PC-9 (cell line): ENCODE measurements around the gene SNAPC4.

Experiments
- EZH2 ChIP-seq: fragments of 200-600 bp; sonication (generic); IDR thresholded peaks from 2 replicates; pipeline ENCODE4 v1.8.0; 2017; ENCODE audit warnings: antibody characterized with exemption, low read depth
- TF ChIP-seq, protein P1 (sequence below): fragments of 200-600 bp; sonication (generic); conservative IDR thresholded peaks from 2 replicates; pipeline ENCODE4 v1.6.1; 2017; ENCODE audit warnings: mixed run types, antibody characterized with exemption, mild to moderate bottlenecking, moderate library complexity

DNA sequence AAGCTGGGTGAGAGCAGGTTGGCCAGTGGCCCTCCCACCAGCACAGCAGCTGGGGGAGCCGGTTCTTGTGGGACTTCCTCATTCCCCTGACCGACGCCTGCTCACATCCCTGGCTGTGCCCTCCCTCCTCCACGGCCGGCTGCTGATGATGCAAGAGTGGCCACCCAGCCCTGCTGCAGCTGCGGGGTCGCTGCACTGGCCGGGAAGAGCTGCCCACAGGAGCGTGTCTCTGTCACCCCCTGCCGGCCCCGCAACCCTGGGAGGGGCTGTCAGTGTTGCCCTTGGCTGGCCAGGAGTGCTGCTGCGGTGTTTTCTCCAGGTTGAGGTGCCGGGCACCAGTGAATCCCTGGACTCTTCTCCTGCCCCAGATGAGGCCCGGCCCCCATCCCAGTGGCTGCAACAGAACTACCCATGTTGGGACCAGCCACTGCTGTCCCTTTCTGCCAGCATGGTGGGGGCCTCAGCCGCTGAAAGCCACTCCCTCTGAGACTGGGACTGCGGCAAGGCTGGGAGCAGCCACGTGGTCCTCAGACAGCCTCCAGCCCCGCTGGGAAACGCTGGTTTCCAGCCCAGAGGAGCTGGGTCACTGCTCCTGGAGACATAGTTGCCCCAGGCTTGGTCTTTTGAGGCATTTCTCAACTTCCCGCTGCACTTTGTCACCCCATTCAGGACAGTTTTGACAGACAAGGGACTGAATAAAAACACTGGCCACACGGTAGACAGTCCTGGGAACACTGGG, 27.2 kb downstream of the SNAPC4 start:
- TF ChIP-seq, protein P1, sequence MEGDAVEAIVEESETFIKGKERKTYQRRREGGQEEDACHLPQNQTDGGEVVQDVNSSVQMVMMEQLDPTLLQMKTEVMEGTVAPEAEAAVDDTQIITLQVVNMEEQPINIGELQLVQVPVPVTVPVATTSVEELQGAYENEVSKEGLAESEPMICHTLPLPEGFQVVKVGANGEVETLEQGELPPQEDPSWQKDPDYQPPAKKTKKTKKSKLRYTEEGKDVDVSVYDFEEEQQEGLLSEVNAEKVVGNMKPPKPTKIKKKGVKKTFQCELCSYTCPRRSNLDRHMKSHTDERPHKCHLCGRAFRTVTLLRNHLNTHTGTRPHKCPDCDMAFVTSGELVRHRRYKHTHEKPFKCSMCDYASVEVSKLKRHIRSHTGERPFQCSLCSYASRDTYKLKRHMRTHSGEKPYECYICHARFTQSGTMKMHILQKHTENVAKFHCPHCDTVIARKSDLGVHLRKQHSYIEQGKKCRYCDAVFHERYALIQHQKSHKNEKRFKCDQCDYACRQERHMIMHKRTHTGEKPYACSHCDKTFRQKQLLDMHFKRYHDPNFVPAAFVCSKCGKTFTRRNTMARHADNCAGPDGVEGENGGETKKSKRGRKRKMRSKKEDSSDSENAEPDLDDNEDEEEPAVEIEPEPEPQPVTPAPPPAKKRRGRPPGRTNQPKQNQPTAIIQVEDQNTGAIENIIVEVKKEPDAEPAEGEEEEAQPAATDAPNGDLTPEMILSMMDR, result peak; percentile 36
- TF ChIP-seq EZH2, result no peak
